ENCODE results near the gene LHPP. TPM values are rescaled to one million over a fixed set of nuclear protein-coding genes. Genes with fewer than 3 reads are reported as not detected.

The LHPP gene
- total RNA-seq, 6 donors from 2014 or later: 12.0 to 21.4 (median 16.4) TPM

DNA sequence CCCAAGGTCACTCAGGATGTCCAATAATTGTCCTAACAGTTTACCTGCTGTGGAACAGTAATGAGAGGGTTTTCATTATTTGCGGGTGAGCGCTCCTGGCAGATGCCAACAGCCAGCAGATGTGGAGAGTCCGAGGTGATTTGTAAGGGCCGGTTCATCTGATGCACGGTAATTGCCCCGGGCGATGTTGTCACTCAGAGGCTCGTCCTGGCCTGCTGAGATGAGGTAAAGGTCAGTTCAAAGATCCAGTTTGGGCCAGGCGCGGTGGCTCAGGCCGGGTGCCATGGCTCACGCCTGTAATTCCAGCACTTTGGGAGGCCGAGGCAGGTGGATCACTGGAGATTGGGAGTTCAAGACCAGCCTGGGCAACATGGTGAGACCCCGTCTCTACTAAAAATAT, 16.9 kb downstream of the LHPP start:
- 87 to 95% methylated on average over 12 to 14 of the region's 14 CpGs for WGBS, 2 donors
- TF ChIP-seq, protein P1, sequence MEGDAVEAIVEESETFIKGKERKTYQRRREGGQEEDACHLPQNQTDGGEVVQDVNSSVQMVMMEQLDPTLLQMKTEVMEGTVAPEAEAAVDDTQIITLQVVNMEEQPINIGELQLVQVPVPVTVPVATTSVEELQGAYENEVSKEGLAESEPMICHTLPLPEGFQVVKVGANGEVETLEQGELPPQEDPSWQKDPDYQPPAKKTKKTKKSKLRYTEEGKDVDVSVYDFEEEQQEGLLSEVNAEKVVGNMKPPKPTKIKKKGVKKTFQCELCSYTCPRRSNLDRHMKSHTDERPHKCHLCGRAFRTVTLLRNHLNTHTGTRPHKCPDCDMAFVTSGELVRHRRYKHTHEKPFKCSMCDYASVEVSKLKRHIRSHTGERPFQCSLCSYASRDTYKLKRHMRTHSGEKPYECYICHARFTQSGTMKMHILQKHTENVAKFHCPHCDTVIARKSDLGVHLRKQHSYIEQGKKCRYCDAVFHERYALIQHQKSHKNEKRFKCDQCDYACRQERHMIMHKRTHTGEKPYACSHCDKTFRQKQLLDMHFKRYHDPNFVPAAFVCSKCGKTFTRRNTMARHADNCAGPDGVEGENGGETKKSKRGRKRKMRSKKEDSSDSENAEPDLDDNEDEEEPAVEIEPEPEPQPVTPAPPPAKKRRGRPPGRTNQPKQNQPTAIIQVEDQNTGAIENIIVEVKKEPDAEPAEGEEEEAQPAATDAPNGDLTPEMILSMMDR (IDR thresholded peaks at IDR 0.05): no peak
- Histone ChIP-seq H3K27me3 (no peaks in the 10 kb centered on the region), H3K4me1 (no peaks in the 10 kb centered on the region), H3K4me3 (no peak overlapping the region), H3K9me3 (no peaks in the 10 kb centered on the region), H3K27ac (no peak overlapping the region), H3K36me3 (no peaks in the 10 kb centered on the region)
- DNase-seq: no peak
- no peak for ATAC-seq (ENCODE audit: low FRiP score in 2 of 2)

DNA sequence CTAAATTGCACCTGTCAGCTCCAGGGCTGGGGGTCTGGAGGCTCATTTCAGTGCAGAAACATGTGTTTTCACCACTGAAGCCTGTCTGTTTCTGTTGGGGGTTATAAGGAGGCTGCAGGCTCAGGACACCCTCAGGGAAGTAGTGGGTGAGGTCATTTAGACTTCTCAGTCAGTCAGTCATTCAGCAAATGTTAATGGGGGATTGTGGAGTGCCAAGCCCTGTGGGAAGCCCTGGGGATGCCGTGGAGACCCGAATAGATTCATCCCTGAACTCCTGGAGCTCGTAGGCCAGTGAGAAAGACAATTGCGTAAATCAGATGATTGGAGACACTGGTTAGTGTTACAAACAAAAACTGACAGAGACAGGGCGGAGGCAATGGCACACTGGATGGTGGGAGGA, 19.2 kb downstream of the LHPP start:
- Histone ChIP-seq H3K27me3 (no peaks in the 10 kb centered on the region), H3K4me1 (no peaks in the 10 kb centered on the region), H3K27ac (no peak overlapping the region), H3K36me3 (no peaks in the 10 kb centered on the region), H3K4me3 (no peak overlapping the region), H3K9me3 (no peaks in the 10 kb centered on the region)
- ATAC-seq (ENCODE audit: low FRiP score in 2 of 2) (no peak), DNase-seq (no peak)
- TF ChIP-seq, protein P1 (IDR thresholded peaks at IDR 0.05): no peak
- TF ChIP-seq POLR2AphosphoS5 (IDR thresholded peaks at IDR 0.05): no peak
- TF ChIP-seq POLR2A (IDR thresholded peaks at IDR 0.05): no peak
- TF ChIP-seq EP300 (IDR thresholded peaks at IDR 0.05): no peak
- WGBS, 2 donors: 73 to 84% methylated on average over 5 of the region's 5 CpGs

DNA sequence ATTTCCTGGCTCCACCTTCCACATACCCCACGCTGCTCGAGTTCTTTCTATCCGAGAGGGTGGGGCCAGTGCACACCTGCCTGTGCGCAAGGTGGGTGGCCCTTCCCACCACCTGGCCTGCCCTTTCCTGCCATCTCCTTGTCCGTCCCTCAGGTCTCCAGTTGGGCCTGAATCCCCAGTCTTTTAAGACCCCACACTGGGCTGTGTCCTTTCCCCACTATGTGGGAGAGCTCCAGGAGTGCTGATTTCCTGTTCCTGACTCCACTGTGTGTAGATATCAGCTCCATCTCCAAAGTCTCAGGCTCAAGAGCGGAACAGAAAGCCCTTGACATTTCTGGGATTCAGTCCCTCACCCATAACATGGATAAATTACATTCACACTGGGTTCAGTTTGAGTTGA, 20.1 kb downstream of the LHPP start:
- H3K4me1 ChIP-seq: no peaks in the 10 kb centered on the region
- H3K27me3 ChIP-seq: no peaks in the 10 kb centered on the region
- WGBS, 2 donors: 89% methylated on average over 6 of the region's 6 CpGs
- no peak overlapping the region for H3K4me3 ChIP-seq
- H3K27ac ChIP-seq: no peak overlapping the region
- ATAC-seq (ENCODE audit: low FRiP score in 2 of 2) (no peak), DNase-seq (no peak)
- H3K9me3 ChIP-seq: no peaks in the 10 kb centered on the region
- H3K36me3 ChIP-seq: no peaks in the 10 kb centered on the region
- TF ChIP-seq, protein P1 (IDR thresholded peaks at IDR 0.05): no peak
- no peak for TF ChIP-seq POLR2AphosphoS5 (IDR thresholded peaks at IDR 0.05)
- no peak for TF ChIP-seq EP300 (IDR thresholded peaks at IDR 0.05)
- no peak for TF ChIP-seq POLR2A (IDR thresholded peaks at IDR 0.05)

DNA sequence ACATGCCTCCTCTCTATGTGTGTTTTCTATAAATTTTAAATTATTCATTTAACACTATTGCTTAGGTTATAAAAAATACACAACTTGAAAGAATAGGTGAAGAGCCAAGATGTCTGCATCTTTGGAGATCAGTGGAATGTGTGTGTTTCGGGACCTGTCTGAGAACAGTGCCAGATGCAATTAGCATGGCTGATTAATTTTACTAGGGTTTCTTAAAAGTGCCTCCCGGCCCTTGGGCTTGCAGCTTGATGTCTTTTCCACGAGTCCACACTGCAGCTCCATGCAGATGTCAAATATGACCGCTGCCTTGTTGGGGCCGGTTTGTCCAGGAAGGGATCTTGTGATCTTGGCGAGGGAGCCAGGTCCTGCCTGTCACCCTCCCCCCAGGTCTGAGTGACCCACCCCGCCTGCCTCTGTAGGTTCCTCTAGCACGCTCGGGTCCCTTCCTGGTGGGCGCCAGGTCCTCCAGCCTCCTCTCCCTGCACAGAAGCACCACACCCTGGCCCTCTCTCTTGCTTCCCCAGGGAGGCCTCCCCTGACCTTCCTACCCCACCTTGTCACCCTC, 20.7 kb downstream of the LHPP start:
- Histone ChIP-seq H3K4me1 (no peaks in the 10 kb centered on the region), H3K36me3 (no peaks in the 10 kb centered on the region), H3K27ac (no peak overlapping the region), H3K27me3 (no peaks in the 10 kb centered on the region), H3K9me3 (no peaks in the 10 kb centered on the region), H3K4me3 (no peak overlapping the region)
- TF ChIP-seq EP300 (IDR thresholded peaks at IDR 0.05) (no peak), POLR2AphosphoS5 (IDR thresholded peaks at IDR 0.05) (no peak)
- TF ChIP-seq, protein P1 (IDR thresholded peaks at IDR 0.05): no peak
- no peak for ATAC-seq (ENCODE audit: low FRiP score in 2 of 2)
- no peak for DNase-seq
- 83 to 90% methylated on average over 8 to 9 of the region's 10 CpGs for WGBS, 2 donors

DNA sequence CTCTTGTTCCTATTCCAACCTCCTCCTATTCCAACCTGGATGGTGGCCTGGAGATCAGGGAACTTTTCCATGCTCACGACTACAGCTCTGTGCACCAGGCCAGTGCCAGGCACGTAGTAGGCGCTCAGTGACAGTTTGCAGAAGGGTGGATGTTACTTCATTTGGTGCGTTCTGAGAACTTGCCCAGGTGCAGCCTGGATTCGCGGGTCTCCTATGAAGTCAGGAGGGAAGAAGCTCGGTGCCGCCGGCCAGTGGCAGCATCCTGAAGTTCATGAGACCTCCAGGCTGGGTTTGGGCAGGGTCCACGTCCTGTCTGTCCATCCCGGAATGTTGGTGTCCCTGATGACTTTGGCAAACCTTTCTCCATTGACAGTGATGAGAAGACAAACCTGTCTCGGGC, 21.3 kb downstream of the LHPP start:
- DNase-seq: no peak

More for the DNA sequence above, 21.3 kb downstream of the LHPP start:
- H3K27ac ChIP-seq: no peak overlapping the region
- TF ChIP-seq EP300 (IDR thresholded peaks at IDR 0.05) (no peak), POLR2A (IDR thresholded peaks at IDR 0.05) (no peak), POLR2AphosphoS5 (IDR thresholded peaks at IDR 0.05) (no peak)
- TF ChIP-seq, protein P1 (IDR thresholded peaks at IDR 0.05): no peak
- WGBS, 2 donors: 85 to 87% methylated on average over 7 to 12 of the region's 12 CpGs
- H3K4me3 ChIP-seq: no peak overlapping the region
- H3K4me1 ChIP-seq: no peaks in the 10 kb centered on the region
- no peaks in the 10 kb centered on the region for H3K27me3 ChIP-seq
- ATAC-seq (ENCODE audit: low FRiP score in 2 of 2): no peak
- H3K36me3 ChIP-seq: no peaks in the 10 kb centered on the region
- no peaks in the 10 kb centered on the region for H3K9me3 ChIP-seq
